ENCODE data around the gene LTA. TPM values are rescaled to one million over a fixed set of nuclear protein-coding genes. Genes with fewer than 3 reads are reported as not detected.

Gene LTA
- polyA plus RNA-seq, 1 donor from 2014 or later, result not detected

- Histone ChIP-seq H3K9me2 (ENCODE audit: insufficient read depth, low read length) (no peaks in the 10 kb centered on the region), H2AFZ (ENCODE audit: low read depth, low read length) (no peak within 1 kb of the TSS), H3K27me3 (ENCODE audit: insufficient read depth, low read depth, low read length) (no peaks in the 10 kb centered on the region), H3K36me3 (ENCODE audit: insufficient read depth, low read length) (no peaks in the 10 kb centered on the region), H3K79me2 (replicated peaks; ENCODE audit: insufficient read depth, low read length) (no peaks in the 10 kb centered on the region), H3K27ac (ENCODE audit: low read length) (no peak within 1 kb of the TSS), H3K9ac (ENCODE audit: low read length) (no peak within 1 kb of the TSS), H3K4me2 (ENCODE audit: low read length) (no peak within 1 kb of the TSS), H3F3A (ENCODE audit: insufficient read depth, low read length, poor library complexity, severe bottlenecking) (peaks cover 3% of the 10 kb centered on the region), H3K4me3 (ENCODE audit: low read length) (no peak within 1 kb of the TSS), H4K20me1 (ENCODE audit: insufficient read depth) (peaks cover 3% of the 10 kb centered on the region), H3K9me3 (ENCODE audit: low read length) (no peaks in the 10 kb centered on the region)
- no peak for TF ChIP-seq EZH2 (IDR thresholded peaks at IDR 0.05; ENCODE audit: borderline replicate concordance, insufficient read depth, low read length, poor library complexity, severe bottlenecking)
- TF ChIP-seq POLR2AphosphoS5 (IDR thresholded peaks at IDR 0.05), result no peak
- TF ChIP-seq RAD21 (conservative IDR thresholded peaks at IDR 0.05), result no peak
- TF ChIP-seq CTCF (IDR thresholded peaks at IDR 0.05; ENCODE audit: poor library complexity, severe bottlenecking), result no peak
- TF ChIP-seq REST (IDR thresholded peaks at IDR 0.05; ENCODE audit: borderline replicate concordance), result no peak
- TF ChIP-seq SMC3 (conservative IDR thresholded peaks at IDR 0.05; ENCODE audit: poor library complexity), result no peak
- no peak for TF ChIP-seq TAF1 (IDR thresholded peaks at IDR 0.05; ENCODE audit: low read depth)
- no peak for TF ChIP-seq MXI1 (conservative IDR thresholded peaks at IDR 0.05; ENCODE audit: poor library complexity, severe bottlenecking)
- no peak for TF ChIP-seq EP300 (conservative IDR thresholded peaks at IDR 0.05; ENCODE audit: poor library complexity, severe bottlenecking)
Measured at GRCh38 chr6:31528821-31529328, 43.2 kb upstream of the LTA start, which contains the start of gene MCCD1. MCCD1 (plus strand) TSS chr6:31528962; CDS start chr6:31529015, 53 bp downstream.

- no peaks in the 10 kb centered on the region for H3K79me2 ChIP-seq (replicated peaks; ENCODE audit: insufficient read depth, low read length)
- TF ChIP-seq CTCF (IDR thresholded peaks at IDR 0.05; ENCODE audit: poor library complexity, severe bottlenecking) (no peak), MXI1 (conservative IDR thresholded peaks at IDR 0.05; ENCODE audit: poor library complexity, severe bottlenecking) (no peak), EP300 (conservative IDR thresholded peaks at IDR 0.05; ENCODE audit: poor library complexity, severe bottlenecking) (no peak), POLR2AphosphoS5 (IDR thresholded peaks at IDR 0.05) (no peak), REST (IDR thresholded peaks at IDR 0.05; ENCODE audit: borderline replicate concordance) (no peak), SMC3 (conservative IDR thresholded peaks at IDR 0.05; ENCODE audit: poor library complexity) (no peak), RAD21 (conservative IDR thresholded peaks at IDR 0.05) (no peak), EZH2 (IDR thresholded peaks at IDR 0.05; ENCODE audit: borderline replicate concordance, insufficient read depth, low read length, poor library complexity, severe bottlenecking) (no peak), TAF1 (IDR thresholded peaks at IDR 0.05; ENCODE audit: low read depth) (no peak)
- H3K4me3 ChIP-seq (ENCODE audit: low read length), result no peak overlapping the region
- no peak overlapping the region for H3K27ac ChIP-seq (ENCODE audit: low read length)
- H3K27me3 ChIP-seq (ENCODE audit: insufficient read depth, low read depth, low read length), result no peaks in the 10 kb centered on the region
- H2AFZ ChIP-seq (ENCODE audit: low read depth, low read length), result no peak overlapping the region
- H3K4me2 ChIP-seq (ENCODE audit: low read length), result no peak overlapping the region
- H3K9me3 ChIP-seq (ENCODE audit: low read length), result no peaks in the 10 kb centered on the region
- no peaks in the 10 kb centered on the region for H3K9me2 ChIP-seq (ENCODE audit: insufficient read depth, low read length)
- no peaks in the 10 kb centered on the region for H3K36me3 ChIP-seq (ENCODE audit: insufficient read depth, low read length)
- H3K9ac ChIP-seq (ENCODE audit: low read length), result no peak overlapping the region
- H3F3A ChIP-seq (ENCODE audit: insufficient read depth, low read length, poor library complexity, severe bottlenecking), result peaks cover 3% of the 10 kb centered on the region
- H4K20me1 ChIP-seq (ENCODE audit: insufficient read depth), result peaks cover 3% of the 10 kb centered on the region
Measured at GRCh38 chr6:31529329-31530150, 42.5 kb upstream of the LTA start.

All from neural cell (in vitro differentiated cells).